Activated T-helper 1 cell treated with anti-CD3 and anti-CD28 coated beads, Interleukin-2, amount 50 U/mL, for 16 hours (primary cell): ENCODE measurements around the gene TM4SF5.

Source experiments
- DNase-seq, 2 donors: peaks; one replicate each; pipeline ENCODE4 v3.0.0-alpha.2; 2020; ENCODE audit warnings: low read depth in 1 of 2, low spot score in 1 of 2

TM4SF5 gene

DNA sequence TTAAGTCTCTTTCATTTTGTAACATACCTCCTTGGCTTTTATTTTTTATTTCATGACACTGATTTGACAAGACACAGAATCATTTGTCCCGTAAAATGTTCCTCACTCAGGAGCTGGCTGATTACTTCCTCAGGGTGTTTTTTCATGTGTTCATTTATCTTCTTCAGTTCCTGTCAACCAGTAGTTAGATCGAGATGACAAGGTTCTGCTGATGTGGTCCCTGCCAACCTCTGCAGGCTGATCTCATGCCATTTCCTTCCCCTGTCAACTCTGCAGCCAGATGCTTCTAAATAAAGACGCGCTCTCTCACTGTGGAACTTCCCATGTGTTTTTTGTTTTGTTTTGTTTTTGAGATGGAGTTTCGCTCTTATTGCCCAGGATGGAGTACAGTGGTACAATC, 23.8 kb upstream of the TM4SF5 start:
- no peak for DNase-seq

GRCh38 chr17:4748686-4749085, 23.0 kb upstream of the TM4SF5 start:
- DNase-seq = no peak

DNA sequence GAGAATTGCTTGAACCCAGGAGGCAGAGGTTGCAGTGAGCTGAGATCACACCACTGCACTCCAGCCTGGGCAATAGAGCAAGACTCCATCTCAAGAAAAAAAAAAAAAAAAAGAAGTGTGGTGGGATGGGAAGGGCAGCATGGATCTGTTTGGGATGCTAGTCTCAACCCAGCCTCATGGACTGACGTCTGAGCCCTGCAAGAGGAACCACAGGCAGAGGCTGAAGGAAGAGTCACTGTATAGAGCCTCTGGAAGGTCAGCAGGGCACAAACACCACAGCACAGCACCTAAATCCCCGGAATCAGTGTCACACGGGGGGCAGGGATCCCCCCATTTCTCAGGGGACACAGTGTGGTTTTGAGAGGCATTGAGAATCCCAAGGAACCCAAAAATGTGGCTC, 21.1 kb upstream of the TM4SF5 start:
- no peak for DNase-seq

DNA sequence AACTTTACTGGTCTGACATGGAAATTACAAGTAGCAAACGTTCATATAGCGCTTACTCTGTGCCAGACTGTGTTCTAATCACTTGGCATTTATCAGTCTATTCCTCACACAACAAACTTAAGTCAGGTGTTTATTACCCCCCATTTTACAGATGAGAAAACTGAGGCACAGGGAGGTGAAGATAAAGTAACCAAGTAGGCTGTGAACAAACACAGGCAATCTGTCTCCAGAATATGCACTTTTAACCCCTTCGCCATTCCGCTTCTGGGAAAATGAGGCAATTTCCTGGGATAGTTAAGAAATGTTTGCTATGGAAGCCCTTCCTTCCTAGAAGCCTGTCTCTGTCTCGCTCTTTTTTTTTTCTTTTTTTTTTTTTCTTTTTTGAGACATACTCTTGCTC, 19.8 kb upstream of the TM4SF5 start:
- no peak for DNase-seq

GRCh38 chr17:4753392-4753791, 18.3 kb upstream of the TM4SF5 start:
- DNase-seq = no peak

- DNase-seq = no peak
These were observed 11.9 kb upstream of the TM4SF5 start for GRCh38 chr17:4759776-4760236.

DNA sequence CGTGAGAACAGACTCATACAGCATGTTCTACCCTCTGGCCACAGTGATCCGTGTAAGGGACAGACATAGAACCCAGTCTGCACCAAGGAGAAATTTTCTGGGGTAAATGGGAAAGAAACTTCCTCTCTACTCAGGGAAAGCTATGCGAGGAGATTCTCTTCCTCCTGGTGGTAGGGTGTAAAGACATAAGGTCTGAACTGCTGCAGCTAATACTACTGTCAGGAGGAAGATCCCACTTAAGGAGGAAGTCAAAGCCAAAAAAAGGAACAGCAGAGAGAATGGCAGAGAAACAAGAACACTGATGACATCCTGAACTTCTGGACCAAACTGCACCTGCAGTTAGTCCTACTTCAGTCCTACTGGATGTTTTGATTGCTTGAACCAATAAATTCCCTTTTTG, 7.1 kb upstream of the TM4SF5 start:
- DNase-seq = no peak

DNA sequence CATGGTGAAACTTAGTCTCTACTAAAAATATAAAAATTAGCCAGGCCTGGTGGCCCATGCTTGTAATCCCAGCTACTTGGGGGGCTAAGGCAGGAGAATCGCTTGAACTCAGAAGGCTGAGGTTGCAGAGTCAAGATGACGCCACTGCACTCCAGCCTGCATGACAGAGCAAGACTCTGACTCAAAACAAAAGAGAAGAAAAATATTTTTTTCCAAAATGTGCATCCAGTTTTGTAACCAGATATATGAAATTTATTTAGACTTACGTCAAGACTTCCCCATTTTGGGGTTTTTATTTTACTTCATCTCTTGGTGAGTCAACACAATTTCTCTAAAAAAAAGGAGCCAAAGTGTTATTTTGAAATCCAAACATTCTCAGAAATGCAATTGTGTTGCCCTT, 5.5 kb upstream of the TM4SF5 start:
- DNase-seq = no peak

GRCh38 chr17:4766723-4767122, 5.0 kb upstream of the TM4SF5 start:
- DNase-seq = no peak

DNA sequence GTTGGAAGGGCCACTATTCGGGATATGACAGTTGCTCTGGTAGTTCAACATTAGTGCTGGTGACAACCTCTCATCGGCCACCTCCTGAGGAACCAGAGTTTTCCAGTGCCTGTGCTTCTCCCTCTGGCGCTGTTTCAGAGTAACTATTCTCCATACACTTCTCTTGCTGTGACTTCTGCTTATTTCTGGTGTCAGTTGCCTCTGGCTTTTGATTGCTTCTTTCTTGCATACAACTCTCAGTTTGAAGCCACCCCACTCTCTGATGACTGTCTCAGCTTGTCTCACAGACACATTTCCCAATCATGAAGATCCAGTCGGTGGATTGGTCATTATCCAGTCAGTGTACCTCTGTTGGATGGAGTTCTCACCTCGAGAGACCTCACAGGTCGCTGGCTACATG, 3.4 kb upstream of the TM4SF5 start:
- no peak for DNase-seq

GRCh38 chr17:4769628-4770027, 2.1 kb upstream of the TM4SF5 start:
- DNase-seq = no peak

DNA sequence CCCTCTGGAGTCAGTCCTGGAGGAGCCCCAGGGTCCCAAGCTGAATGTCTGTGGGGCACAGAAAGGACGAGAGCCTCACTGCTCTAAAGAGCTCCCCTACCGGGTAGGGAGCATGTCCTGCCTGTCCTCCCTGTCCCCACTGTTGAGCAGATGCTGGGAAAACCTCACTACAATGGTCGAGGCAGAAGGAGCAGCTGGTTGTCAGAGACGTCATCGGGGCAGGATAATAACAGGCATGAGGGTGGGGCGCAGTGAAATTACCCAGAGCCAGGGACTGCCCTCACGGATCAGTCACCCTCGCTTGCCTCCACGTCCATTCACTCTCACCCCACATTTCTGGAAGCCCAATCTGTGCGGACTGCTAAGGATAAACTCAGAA, 538 bp downstream of the TM4SF5 start:
- DNase-seq = no peak

GRCh38 chr17:4777969-4778760, 6.5 kb downstream of the TM4SF5 start:
- no peak for DNase-seq

GRCh38 chr17:4780325-4780955, 8.8 kb downstream of the TM4SF5 start:
- no peak for DNase-seq

DNA sequence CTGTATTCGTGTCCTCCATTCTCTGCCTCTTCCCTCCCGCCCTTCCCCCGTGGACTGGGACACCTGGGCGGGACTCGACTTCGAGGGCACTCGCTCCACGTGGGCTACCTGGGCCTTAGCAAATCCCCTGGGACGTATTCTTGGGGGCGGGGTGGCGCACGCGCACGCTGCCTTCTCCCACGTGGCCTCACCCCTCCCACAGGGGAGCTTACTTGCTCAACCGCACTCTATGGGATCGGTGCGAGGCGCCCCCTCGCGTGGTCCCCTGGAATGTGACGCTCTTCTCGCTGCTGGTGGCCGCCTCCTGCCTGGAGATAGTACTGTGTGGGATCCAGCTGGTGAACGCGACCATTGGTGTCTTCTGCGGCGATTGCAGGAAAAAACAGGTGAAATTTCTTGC, 11.0 kb downstream of the TM4SF5 start:
- DNase-seq = no peak

DNA sequence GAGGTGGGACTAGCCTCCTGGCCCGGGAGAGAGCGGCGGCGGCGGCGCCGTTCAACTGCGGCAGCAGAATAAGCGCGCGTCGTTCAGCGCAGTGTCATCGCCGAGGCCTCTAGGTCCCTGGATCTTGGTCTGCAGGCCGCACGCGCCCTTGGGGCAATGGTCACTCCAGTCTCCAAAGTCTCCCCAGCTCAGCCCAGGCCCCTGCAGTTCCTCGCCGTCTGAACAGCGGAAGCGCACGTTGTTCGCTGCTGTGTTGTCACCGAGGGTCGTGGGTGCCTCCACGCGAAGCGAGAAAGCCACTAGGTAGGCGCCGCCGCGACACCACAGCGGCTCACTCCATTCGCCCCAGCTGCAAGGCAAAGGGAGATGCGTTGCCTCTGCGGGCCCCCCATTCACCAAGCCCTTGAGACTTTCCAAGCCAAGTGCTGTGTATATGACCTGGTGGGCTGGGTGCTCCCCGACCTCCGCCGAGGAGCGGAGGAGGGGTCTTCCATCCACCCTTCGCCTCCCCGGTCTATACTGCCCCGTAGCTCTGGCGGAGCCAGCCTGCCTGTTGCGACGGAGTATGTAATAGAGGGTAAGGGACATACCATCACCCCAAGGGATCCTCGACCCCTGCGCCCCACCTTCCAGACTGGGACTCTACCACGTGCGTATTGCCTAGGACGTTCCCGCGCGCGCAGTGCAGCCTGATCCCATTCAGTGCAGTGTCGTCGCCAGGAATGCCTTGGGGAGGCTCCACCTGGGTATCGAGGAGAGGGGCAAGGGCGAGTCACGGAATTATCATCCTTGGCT, 13.8 kb downstream of the TM4SF5 start:
- no peak for DNase-seq

DNA sequence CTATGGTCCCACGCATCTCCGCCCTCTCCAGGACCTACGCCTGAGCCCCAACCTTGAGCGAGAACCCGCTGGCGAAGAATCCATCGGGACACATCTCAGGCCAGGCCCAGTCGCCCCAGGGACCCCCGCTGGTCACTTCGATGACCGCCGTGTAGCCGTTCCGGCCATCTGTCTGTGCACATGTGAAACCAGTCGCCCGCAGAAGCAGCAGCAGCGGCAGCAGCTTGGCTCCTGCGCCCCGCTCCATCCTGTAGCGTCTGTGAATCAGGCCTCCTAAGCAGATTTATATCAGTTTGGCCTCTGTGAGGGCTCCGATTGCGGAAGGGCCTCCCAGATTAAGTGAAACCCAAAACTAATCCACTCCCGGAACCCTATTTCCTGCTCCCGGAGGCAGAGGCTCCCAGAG, 14.4 kb downstream of the TM4SF5 start, which contains the start of gene VMO1:
VMO1 (minus strand) TSS at position 259 of the 406 bp plus-strand sequence; CDS start at position 247, 12 bp downstream.
- no peak for DNase-seq

DNA sequence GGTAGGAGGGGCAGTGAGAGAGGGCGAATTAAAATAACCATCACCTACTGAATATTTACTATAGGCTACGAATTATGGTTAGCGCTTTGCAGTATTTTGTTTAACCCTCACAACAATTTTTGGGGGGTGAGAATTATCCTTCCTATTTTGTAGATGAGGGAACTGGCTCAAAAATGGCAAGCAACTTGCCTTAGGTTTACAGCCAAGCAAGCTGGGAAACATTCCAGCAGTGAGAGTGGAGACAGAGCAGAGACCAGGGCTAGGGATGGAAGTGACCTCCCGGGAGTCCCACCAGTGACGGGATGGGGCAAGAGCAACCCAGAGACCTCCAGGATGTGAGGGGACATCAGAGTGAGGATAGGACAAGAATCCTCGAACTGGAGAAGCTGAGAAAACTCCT, 14.8 kb downstream of the TM4SF5 start:
- DNase-seq = no peak

GRCh38 chr17:4788159-4788806, 16.6 kb downstream of the TM4SF5 start:
- DNase-seq = no peak

GRCh38 chr17:4788807-4789700, 17.4 kb downstream of the TM4SF5 start, which contains the start of gene GLTPD2:
Gene GLTPD2, plus strand, starts transcription at chr17:4788964. Its CDS starts 48 bp downstream, at chr17:4789012.
- no peak for DNase-seq

- DNase-seq = no peak
These were observed 17.9 kb downstream of the TM4SF5 start for GRCh38 chr17:4789701-4789950.
